IMR-90 (cell line): Measurements from ENCODE around the gene RPL18. TPM values are rescaled to one million over a fixed set of nuclear protein-coding genes. Genes with fewer than 3 reads are reported as not detected.

Experiments
- ATAC-seq: fragments of 200-7000 bp; cut with Tn5 transposase; 2 replicates; pipeline ENCODE4 v1.9.1; 2020; ENCODE audit warnings: low read depth, mild to moderate bottlenecking, moderate library complexity
- BruUV-seq: library from RNA; stranded (reverse); fragments of 400-500 nt; replicated peaks from 2 replicates; lab custom pipeline; 2021; lab: Mats Ljungman, UMichigan
- CTCF ChIA-PET: fragments of 300-600 bp; formaldehyde crosslinking; extraction: SDS; loops from one replicate; lab custom pipeline; 2021; ENCODE audit warnings: antibody characterized with exemption; lab: Yijun Ruan, JAX
- POLR2A ChIA-PET: fragments of 300-600 bp; sonication (Branson Sonifier 250); formaldehyde crosslinking; loops from one replicate; lab custom pipeline; 2022; ENCODE audit warnings: antibody characterized with exemption; ENCODE audit not compliant: unreplicated experiment; lab: Charles Lee
- DNase-seq: peaks from one replicate; pipeline ENCODE4 v3.0.0; 2013
- H2AFZ ChIP-seq: replicated peaks from 2 replicates; pipeline ENCODE3; 2013; ENCODE audit warnings: low read length, mild to moderate bottlenecking; ENCODE audit not compliant: poor library complexity
- H2AK5ac ChIP-seq: 2 replicates; pipeline ENCODE4 v1.6.1; 2013; ENCODE audit warnings: low read depth, low read length, inconsistent platforms
- H2AK9ac ChIP-seq: replicated peaks from 2 replicates; pipeline ENCODE3; 2013; ENCODE audit warnings: mild to moderate bottlenecking, low read depth, low read length, moderate library complexity; ENCODE audit not compliant: poor library complexity
- H2BK120ac ChIP-seq: 2 replicates; pipeline ENCODE4 v1.6.1; 2013; ENCODE audit warnings: low read depth, low read length, inconsistent platforms
- H2BK15ac ChIP-seq: 3 replicates; pipeline ENCODE4 v1.6.1; 2013; ENCODE audit warnings: low read depth, low read length, inconsistent platforms
- H2BK20ac ChIP-seq: 2 replicates; pipeline ENCODE4 v1.6.1; 2013; ENCODE audit warnings: low read depth, mild to moderate bottlenecking, inconsistent platforms, low read length, moderate library complexity
- H2BK5ac ChIP-seq: 2 replicates; pipeline ENCODE4 v1.6.1; 2013; ENCODE audit warnings: mild to moderate bottlenecking, low read depth, low read length, inconsistent platforms; ENCODE audit not compliant: poor library complexity, severe bottlenecking
- H3K14ac ChIP-seq: replicated peaks from 2 replicates; pipeline ENCODE4 v1.6.1; 2013; ENCODE audit warnings: low read depth, low read length, inconsistent platforms
- H3K18ac ChIP-seq: 2 replicates; pipeline ENCODE4 v1.6.1; 2013; ENCODE audit warnings: low read depth, low read length, control low read depth
- H3K23ac ChIP-seq: 2 replicates; pipeline ENCODE4 v1.6.1; 2013; ENCODE audit warnings: low read depth, low read length, inconsistent platforms
- H3K27ac ChIP-seq: 2 replicates; pipeline ENCODE4 v1.5.1; 2013; ENCODE audit warnings: mild to moderate bottlenecking, control low read depth, low read length; ENCODE audit not compliant: insufficient read depth
- H3K27me3 ChIP-seq: 2 replicates; pipeline ENCODE4 v1.6.1; 2013; ENCODE audit warnings: low read length; ENCODE audit not compliant: control insufficient read depth, insufficient read depth
- H3K36me3 ChIP-seq: 2 replicates; pipeline ENCODE4 v1.6.1; 2013; ENCODE audit warnings: low read length, mixed read lengths; ENCODE audit not compliant: control insufficient read depth, insufficient read depth
- H3K4ac ChIP-seq: 2 replicates; pipeline ENCODE4 v1.6.1; 2013; ENCODE audit warnings: low read depth, low read length, inconsistent platforms
- H3K4me1 ChIP-seq: 2 replicates; pipeline ENCODE4 v1.6.1; 2013; ENCODE audit warnings: low read length, mixed read lengths; ENCODE audit not compliant: control insufficient read depth, insufficient read depth
- H3K4me2 ChIP-seq: 2 replicates; pipeline ENCODE4 v1.6.1; 2013; ENCODE audit warnings: low read depth, mild to moderate bottlenecking, control low read depth, low read length, moderate library complexity
- H3K4me3 ChIP-seq: 2 replicates; pipeline ENCODE4 v1.5.1; 2013; ENCODE audit warnings: low read depth, mild to moderate bottlenecking, control low read depth, low read length, moderate library complexity; ENCODE audit not compliant: insufficient read depth
- H3K56ac ChIP-seq: 2 replicates; pipeline ENCODE4 v1.6.1; 2013; ENCODE audit warnings: low read length, inconsistent platforms; ENCODE audit not compliant: insufficient read depth; ENCODE audit errors: extremely low read depth
- H3K79me1 ChIP-seq, 2 experiments: 2 replicates each; pipeline ENCODE4 v1.6.1; 2013; ENCODE audit warnings: low read length in 2 of 2, inconsistent platforms in 1 of 2, low read depth in 1 of 2
- H3K9ac ChIP-seq: 2 replicates; pipeline ENCODE4 v1.6.1; 2013; ENCODE audit warnings: low read depth, low read length, control low read depth
- H3K9me1 ChIP-seq: 2 replicates; pipeline ENCODE4 v1.6.1; 2013; ENCODE audit warnings: low read length, inconsistent platforms; ENCODE audit not compliant: insufficient read depth
- H3K9me3 ChIP-seq: 2 replicates; pipeline ENCODE4 v1.6.1; 2013; ENCODE audit warnings: low read length; ENCODE audit not compliant: control insufficient read depth, insufficient read depth
- H4K20me1 ChIP-seq: 2 replicates; pipeline ENCODE4 v1.6.1; 2013; ENCODE audit warnings: low read length, inconsistent platforms; ENCODE audit not compliant: insufficient read depth
- H4K5ac ChIP-seq: 2 replicates; pipeline ENCODE4 v1.6.1; 2013; ENCODE audit warnings: mild to moderate bottlenecking, low read depth, low read length, control low read depth
- H4K8ac ChIP-seq, 2 experiments: 2 replicates each; pipeline ENCODE4 v1.6.1; 2013; ENCODE audit warnings: low read depth in 2 of 2, low read length in 2 of 2, control low read depth in 1 of 2, inconsistent platforms in 1 of 2
- H4K91ac ChIP-seq: 2 replicates; pipeline ENCODE4 v1.6.1; 2013; ENCODE audit warnings: low read depth, low read length, inconsistent platforms; ENCODE audit not compliant: insufficient read depth
- CEBPB ChIP-seq: IDR thresholded peaks from 2 replicates; pipeline ENCODE4 v1.6.1; 2012; ENCODE audit warnings: low read depth, low read length, improper control_type of control experiment
- CTCF ChIP-seq: conservative IDR thresholded peaks from 2 replicates; pipeline ENCODE4 v1.5.1; 2012; ENCODE audit warnings: mild to moderate bottlenecking, low read depth, low read length, improper control_type of control experiment
- MAZ ChIP-seq: IDR thresholded peaks from 2 replicates; pipeline ENCODE4 v1.6.1; 2012; ENCODE audit warnings: low read depth, mild to moderate bottlenecking, low read length, improper control_type of control experiment, moderate library complexity, borderline replicate concordance
- RCOR1 ChIP-seq: IDR thresholded peaks from 2 replicates; pipeline ENCODE4 v1.6.1; 2012; ENCODE audit warnings: mild to moderate bottlenecking, low read length, improper control_type of control experiment; ENCODE audit not compliant: insufficient replicate concordance
- RFX5 ChIP-seq: IDR thresholded peaks from 2 replicates; pipeline ENCODE4 v1.8.0; 2012; ENCODE audit warnings: low read depth, mild to moderate bottlenecking, low read length, moderate library complexity
- WGBS, 2 experiments: methylation state at CpG; one replicate each; pipeline versions ENCODE4 v1.1.5 to v1.1.7; 2013; ENCODE audit warnings: missing lambda C conversion rate in 2 of 2; ENCODE audit not compliant: insufficient read length in 1 of 2; ENCODE audit errors: extremely low coverage in 2 of 2; 5-methylcytosine and 5-hydroxymethylcytosine counted together
- dilution Hi-C: fragments of 300-500 bp; cut with HindIII; formaldehyde crosslinking; loops from one replicate; pipeline ENCODE4 v1.14.3; 2018; ENCODE audit warnings: low sequenced_read_pairs; ENCODE audit not compliant: unreplicated experiment
- in situ Hi-C: fragments of 300-500 bp; cut with MboI; formaldehyde crosslinking; loops from 3 replicates; pipeline ENCODE4 v1.14.3; 2019; ENCODE audit warnings: low sequenced_read_pairs, inconsistent platforms, mixed read lengths
- intact Hi-C: fragments of 100-400 bp; cut with micrococcal nuclease; formaldehyde crosslinking; loops from 2 replicates; pipeline ENCODE4 v1.10.0; 2022
- polyA plus RNA-seq, 3 experiments: library from polyadenylated mRNA; depleted of rRNA; stranded (reverse); fragments of >200 nt; gene quantifications; 2 replicates each; pipeline ENCODE4 v1.2.3, GENCODE V29; 2012; ENCODE audit warnings: low replicate concordance in 1 of 3
- total RNA-seq: library from RNA; depleted of rRNA; stranded (reverse); fragments of >200 nt; gene quantifications from 2 replicates; pipeline ENCODE4 v1.2.3, GENCODE V29; 2012

Gene RPL18
- total and polyA plus RNA-seq, 2 of the 4 experiments (the other 2 are of a cell fraction): 1,909 to 2,254 TPM

GRCh38 chr19:48619692-48620585, 961 bp upstream of the RPL18 start:
- Histone ChIP-seq H2BK20ac (no peak overlapping the region; the same call in none of the 2 replicates), H3K9me3 (no peaks in the 10 kb centered on the region), H2AFZ (peak overlapping the region; percentile 94), H3K9ac (peak overlapping the region; percentile 89), H3K9me1 (peaks cover 4% of the 10 kb centered on the region), H3K4me2 (peak overlapping the region; percentile 88), H3K56ac (peak overlapping the region; percentile 93), H3K36me3 (peaks cover 27% of the 10 kb centered on the region), H4K91ac (peak overlapping the region; percentile 80), H4K5ac (peak overlapping the region; percentile 95), H4K8ac (peak overlapping the region; percentile 85 to 97), H3K14ac (peak overlapping the region; percentile 97), H2AK9ac (peak overlapping the region; percentile 98), H2AK5ac (peak overlapping the region; percentile 93), H2BK120ac (peak overlapping the region; percentile 71), H3K79me1 (peaks cover 16 to 65% of the 10 kb centered on the region in 2 experiments; a peak in 3 of 4 replicates), H4K20me1 (peaks cover 39% of the 10 kb centered on the region), H2BK15ac (no peak overlapping the region; the same call in 2 of the 3 replicates), H3K4me1 (peaks cover 13% of the 10 kb centered on the region), H3K23ac (peak overlapping the region; percentile 92), H3K27me3 (no peaks in the 10 kb centered on the region), H3K18ac (peak overlapping the region; percentile 73), H2BK5ac (peak overlapping the region; percentile 83), H3K27ac (peak overlapping the region; percentile 77), H3K4me3 (peak overlapping the region; percentile 66), H3K4ac (peak overlapping the region; percentile 96)
- ATAC-seq (no peak), DNase-seq (no peak)
- ChIA-PET CTCF (no interaction called here), POLR2A (interaction anchor here (0.6 kb wide), 1 partner anchor 1028 kb away, joined by 3 read pairs; no protein-coding TSS in a partner anchor)
- in situ Hi-C loops (no loop called here), dilution Hi-C loops (no loop called here), intact Hi-C loops (no loop called here)
- no TSS peak for BruUV-seq
- TF ChIP-seq RFX5 (no peak), CTCF (0 out of 2 replicates have a peak, but pooled peaks have one; percentile 2), RCOR1 (peak; percentile 92), MAZ (no peak), CEBPB (peak; percentile 32; the same call in 1 of the 2 replicates)
- 0% methylated on average over 1 of the region's 6 CpGs; no CpG with 5 or more reads in 1 of the 2 experiments for WGBS, 2 experiments
